Left lobe of liver (tissue), 2 donors: ENCODE data around the gene SPRTN. TPM values are rescaled to one million over a fixed set of nuclear protein-coding genes. Genes with fewer than 3 reads are reported as not detected.
"Not testable (repeated sequence)": the region's sequence is repeated elsewhere in the genome, so short reads cannot be mapped to it uniquely, and the experiment has no call there.

Source experiments
- ATAC-seq: fragments of 200-7000 bp; cut with Tn5 transposase; one replicate; pipeline ENCODE4 v1.9.1; 2020; ENCODE audit warnings: mild to moderate bottlenecking, moderate library complexity
- DNase-seq: peaks from one replicate; pipeline ENCODE4 v3.0.0-alpha.2; 2020; ENCODE audit warnings: low spot score
- total RNA-seq: library from RNA; stranded (reverse); gene quantifications from one replicate; pipeline ENCODE4 v1.2.1, GENCODE V29; 2021
- donor health status: DM: no; HTN: no; CAD: no; lungs with moderate emphysema.
- donor health status: DM: no; HTN: yes; CAD: no.

The SPRTN gene
- total RNA-seq, 1 donor from 2014 or later = 7.0 TPM

DNA sequence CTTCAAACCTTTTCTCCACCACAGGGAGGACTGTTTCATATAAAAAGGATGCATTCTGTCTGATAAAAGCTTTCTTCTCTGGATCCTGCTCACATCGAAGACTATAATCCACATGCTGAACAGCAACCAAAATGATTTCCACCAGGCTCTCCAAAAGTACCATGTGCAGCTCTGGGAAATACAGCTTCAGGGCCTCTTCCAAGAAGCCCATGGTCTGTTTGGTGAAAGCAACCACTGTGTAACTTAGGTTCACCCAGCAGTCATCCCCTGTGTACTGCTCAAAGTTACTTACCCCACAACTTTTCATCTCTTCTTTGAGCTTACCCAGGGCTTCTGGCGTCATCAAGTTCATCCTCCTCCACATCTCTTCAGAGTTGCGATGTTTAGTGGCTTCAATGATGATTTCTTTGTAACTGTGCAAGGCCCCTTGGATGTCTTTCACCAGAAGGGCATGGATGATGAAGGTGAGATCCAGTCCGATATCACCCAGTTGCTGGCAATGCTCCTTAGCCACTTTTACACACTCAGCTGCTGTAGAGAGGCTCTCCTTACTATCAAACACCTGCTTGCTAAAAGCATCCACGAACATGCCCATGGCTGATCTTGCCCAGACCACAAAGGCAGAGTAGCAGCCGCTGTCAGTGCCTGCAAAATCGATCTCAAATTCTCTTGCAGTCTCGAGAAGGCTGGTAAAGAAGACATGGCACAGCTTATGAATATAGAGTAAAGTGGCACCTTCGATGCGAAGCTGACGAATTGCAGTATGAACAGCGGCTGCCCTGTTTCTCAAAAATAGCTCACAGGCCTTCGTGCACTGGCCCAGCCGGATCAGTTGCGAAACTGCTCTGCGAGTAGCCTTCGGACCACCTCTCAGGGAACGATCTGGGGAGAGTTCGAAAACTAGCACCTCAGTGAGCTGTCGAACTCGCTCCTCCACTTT, 2.2 kb upstream of the SPRTN start:
- no peak for ATAC-seq

GRCh38 chr1:231337043-231337471, 1.0 kb upstream of the SPRTN start:
- peak; percentile 48 for ATAC-seq
- no peak for DNase-seq

More for the DNA sequence above, 2.2 kb upstream of the SPRTN start:
- no peak for DNase-seq

DNA sequence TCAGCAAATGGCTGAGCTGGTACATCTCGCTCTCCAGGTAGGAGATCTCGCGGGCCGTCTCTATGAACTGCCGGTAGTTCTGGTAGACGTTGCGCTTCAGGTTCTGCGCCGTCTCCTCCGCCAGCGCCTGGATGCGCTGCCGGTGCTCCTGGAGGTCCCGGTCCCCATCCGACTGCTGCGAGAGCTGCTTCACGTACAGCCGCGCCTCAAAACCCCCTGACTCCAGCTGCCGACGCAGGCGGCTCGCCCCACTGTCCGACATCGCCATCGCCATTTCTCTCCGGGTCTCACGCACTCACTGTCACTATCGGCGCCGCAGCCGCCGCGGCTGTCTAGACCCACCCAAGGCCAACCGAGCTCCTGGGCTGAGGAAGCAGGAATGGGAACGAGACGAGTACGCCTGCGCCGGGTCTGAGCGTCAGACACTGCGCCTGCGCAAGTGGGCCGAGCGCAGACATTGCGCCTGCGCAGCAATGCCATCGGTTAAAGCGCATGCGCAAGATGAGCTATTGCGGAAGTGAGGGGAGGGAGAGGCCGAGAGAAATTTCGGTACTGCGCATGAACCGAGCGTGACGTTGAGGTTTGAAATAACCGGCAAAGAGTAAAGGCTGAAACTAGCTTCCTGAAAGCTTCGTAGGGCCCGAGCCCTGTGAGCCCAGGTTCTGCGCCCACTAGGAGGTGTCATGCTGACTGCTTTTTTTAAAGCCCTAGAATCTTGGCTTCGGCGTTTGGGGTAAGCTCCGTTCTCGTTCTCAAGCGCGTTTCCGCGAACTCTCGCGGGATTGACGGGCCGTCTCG, 422 bp upstream of the SPRTN start, which contains the start of gene EXOC8:
EXOC8 (minus strand) TSS at position 381 of the 798 bp plus-strand sequence; CDS start at position 274, 107 bp downstream.
- DNase-seq (peak; percentile 98), ATAC-seq (peak; percentile 90)

GRCh38 chr1:231340328-231341013, 2.4 kb downstream of the SPRTN start:
- no peak for DNase-seq
- no peak for ATAC-seq

DNA sequence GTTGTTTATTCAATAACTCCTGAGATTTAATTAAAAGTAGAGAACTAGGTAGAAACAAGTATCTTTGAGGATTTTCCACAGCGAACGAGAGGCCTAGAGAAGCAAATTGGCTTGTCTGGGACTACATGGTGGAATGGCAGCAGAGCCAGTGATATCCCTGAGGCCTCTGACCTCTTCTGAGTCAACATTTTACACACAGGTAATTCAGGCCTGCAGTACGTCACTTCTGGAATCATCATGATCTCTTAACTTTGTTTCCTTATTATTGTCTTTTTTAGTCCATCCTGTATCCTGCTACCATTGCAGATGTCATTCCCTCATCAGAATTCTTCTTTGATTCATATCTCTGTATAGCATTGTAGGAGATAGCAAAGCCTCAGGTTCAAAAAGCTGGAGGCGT, 9.9 kb downstream of the SPRTN start:
- DNase-seq (no peak), ATAC-seq (no peak)

- DNase-seq (no peak), ATAC-seq (no peak)
Measured at GRCh38 chr1:231348442-231348841, 10.3 kb downstream of the SPRTN start.

DNA sequence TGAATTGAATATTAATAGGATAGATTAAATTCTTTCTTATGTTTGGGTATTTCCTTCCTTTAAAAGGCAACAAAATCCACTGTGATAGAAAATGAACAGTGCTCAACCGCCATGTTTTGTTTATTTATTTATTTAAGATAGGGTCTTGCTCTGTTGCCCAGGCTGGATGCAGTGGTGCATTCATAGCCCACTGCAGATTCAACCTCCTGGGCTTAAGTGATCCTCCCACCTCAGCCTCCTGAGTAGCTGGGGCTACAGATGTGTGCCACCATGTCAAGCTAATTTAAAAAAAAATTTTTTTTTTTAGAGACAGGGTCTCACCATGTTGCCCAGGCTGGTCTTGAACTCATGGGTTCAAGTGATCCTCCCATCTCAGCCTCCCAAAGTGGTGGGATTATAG, 10.8 kb downstream of the SPRTN start:
- not testable (repeated sequence) for ATAC-seq, DNase-seq

DNA sequence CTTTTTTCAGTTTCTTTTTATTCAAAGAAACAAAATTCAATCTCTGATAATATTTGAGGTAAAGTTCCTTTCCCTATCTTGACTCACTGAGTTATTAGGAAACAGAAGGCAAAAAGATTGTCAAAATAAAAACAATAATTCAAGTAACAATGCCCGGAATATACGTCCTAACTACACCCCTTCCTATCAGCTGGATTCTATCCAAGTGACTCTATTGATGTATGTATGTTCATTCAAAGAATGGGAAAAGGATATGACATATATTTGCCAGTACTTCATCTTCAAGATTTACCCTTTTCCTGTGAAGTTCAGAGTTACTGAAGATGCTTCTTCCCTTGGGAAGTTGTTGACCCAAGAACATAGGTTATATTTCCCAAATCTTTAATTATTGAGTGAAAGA, 13.7 kb downstream of the SPRTN start:
- ATAC-seq = no peak
- DNase-seq = no peak

- ATAC-seq (no peak), DNase-seq (no peak)
Measured at GRCh38 chr1:231353086-231353485, 15.0 kb downstream of the SPRTN start.

DNA sequence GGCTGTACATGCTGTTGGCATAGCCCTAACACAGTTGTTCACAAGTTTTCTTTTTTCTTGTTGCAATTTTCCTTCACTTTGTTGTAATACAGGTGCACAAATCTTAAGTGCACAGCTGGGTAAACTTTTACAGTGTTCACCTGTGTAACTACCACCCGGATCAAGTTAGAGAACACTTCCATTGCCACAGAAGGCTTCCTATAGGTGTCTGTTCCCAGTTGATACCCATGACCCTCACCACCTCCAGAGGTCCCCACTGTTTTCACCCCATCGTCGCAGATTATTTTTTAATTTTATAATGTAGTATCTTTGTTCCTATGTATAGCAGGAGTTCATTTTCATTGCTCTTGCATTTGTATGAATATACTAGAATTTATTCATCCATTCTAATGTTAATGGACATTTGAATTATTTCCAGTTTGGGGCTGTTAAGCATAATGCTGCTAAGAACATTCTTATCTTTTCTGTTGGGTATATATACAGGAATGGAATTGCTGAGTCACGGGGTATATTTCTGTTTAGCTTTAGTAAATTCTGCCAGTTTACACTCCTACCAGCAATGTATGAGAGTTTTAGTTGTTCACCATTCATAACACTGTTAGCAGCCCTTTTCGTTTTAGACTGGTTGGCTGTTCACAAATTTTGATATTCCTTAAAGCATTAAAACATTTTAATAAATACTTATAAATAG, 16.4 kb downstream of the SPRTN start:
- no peak for ATAC-seq

DNA sequence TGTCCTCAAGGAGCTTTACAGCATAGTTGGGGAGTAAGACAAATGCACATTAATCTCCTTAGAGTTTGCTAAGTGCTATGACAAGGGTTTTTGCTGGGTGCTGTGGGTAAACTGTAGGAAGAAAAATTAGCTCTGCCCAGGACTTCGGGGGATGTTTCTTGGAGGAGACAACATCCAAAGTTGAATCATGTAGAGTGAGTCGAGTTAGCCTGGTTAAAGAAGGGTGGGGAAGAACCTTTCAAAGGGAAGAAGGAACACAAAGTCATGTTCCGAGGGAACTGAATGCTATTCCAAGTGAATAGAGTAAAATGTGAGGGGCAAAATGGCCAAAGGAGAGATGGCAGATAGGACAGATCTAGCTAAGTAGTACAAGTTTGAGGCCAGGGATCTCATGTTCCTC, 17.1 kb downstream of the SPRTN start:
- no peak for ATAC-seq
- no peak for DNase-seq

More for the DNA sequence above, 16.4 kb downstream of the SPRTN start:
- DNase-seq = no peak

DNA sequence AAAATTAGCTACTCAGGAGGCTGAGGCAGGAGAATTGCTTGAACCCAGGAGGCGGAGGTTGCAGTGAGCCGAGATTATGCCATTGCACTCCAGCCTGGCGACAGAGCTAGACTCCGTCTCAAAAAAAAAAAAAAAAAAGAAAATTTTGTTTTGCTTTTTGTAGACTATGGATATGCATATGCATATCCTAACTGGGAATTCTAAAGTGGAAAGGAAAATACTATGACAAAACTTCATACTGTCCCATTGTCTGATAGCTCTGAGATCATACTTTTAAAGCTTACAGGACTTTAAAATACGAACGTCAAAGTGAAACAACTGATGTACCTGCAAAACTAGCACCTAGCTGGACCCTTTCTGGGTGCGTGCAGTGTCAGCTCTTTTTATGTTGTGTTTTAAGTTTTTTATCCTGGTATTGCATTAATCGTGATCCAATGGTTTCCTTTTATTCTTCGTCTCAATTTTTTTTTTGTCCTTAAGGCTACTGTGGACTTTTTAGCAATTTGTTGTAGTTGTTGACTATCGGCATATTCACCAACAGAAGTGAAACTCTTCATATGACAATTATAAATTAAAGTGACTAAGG, 19.2 kb downstream of the SPRTN start:
- ATAC-seq (no peak), DNase-seq (no peak)

DNA sequence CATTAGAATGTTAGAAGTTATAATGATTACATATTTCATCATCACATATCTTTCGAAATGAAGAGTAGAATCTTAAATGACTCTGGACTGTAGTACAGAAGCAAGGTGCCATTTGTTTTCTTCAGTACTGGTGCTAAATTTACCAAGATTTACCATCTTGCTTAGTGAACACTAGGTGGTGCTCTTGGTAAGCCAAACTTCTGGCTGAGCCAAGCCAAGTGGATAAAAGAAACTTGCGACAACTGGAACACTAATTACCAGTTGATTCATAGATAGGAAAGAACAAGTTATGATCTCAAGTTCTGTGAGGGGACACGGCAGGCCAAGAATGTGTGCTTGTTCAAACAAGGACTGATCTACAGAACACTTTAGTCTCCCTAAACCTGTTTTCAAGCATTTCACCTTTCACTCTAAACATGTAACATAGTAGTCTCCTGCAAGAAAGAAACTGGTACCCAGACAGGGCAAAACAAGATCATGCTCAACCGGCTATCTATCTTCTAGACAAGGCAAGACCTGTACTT, 19.8 kb downstream of the SPRTN start:
- peak; percentile 97 for ATAC-seq
- no peak for DNase-seq

DNA sequence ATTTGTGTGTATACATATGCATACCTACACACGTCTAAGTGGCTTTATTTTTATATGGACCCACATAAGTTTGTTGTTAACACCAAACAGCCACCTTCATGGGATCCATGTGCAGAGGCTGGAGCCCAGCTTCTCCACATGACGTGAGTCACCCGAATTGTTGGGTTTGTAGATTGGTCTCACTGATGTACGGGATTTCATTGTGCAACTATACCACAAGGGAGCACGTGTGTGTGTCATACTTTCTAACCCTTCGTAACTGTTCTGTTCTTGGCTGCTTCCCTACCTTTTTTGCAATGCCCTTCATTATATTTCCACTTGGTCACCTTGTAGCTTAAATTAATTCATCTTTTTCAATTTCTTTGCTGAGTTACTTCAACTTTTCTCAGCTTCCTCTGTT, 21.0 kb downstream of the SPRTN start:
- ATAC-seq (no peak), DNase-seq (no peak)

GRCh38 chr1:231362325-231362724, 24.2 kb downstream of the SPRTN start:
- no peak for DNase-seq
- no peak for ATAC-seq

DNA sequence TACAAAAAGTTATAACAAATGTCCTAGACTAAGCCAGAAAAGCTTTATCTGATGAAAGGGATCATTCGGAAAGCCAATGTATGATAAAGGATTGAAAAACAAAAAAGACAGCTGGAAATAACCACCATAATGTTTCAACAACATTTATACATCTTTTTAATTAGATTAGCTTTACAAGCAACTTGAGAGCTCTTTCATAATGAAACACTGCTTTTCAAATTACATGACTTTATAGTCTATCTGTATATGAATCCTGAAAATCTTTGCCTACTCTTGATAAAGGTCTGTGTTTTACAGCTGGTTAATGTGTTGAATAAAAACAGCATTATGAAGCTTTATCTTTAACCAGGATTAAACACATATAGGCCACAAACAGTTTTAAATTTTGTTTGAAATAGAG, 25.5 kb downstream of the SPRTN start:
- ATAC-seq = no peak
- no peak for DNase-seq

- ATAC-seq (no peak), DNase-seq (no peak)
Measured at GRCh38 chr1:231364192-231364591, 26.1 kb downstream of the SPRTN start.

GRCh38 chr1:231369282-231369681, 31.2 kb downstream of the SPRTN start:
- no peak for DNase-seq
- peak; percentile 33 for ATAC-seq

- DNase-seq = no peak
- no peak for ATAC-seq
Measured at GRCh38 chr1:231372501-231372900, 34.4 kb downstream of the SPRTN start.

DNA sequence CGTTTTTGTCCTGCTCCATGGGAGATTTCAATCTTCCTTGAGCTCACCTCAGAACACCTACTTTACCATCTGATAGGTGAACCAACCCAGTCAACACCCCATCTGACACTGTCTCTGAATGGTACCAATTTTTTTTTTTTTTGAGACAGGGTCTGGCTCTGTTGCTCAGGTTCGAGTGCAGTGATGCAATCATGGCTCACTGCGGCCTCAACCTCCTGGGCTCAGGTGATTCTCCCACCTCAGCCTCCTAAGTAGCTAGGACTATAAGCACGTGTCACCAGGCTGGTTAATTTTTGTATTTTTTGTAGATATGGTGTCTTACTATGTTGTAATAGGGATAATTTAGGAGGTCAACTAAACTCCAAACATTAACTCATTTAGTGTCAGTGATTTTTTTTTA, 36.3 kb downstream of the SPRTN start:
- ATAC-seq (no peak), DNase-seq (no peak)
